Stimulated activated CD4-positive, alpha-beta T cell treated with anti-CD3 and anti-CD28 coated beads, Interleukin-2, amount 100 ng/mL, for 48 hours (primary cell): ENCODE results near the gene CCNL2.
"Not testable (repeated sequence)": the region's sequence is repeated elsewhere in the genome, so short reads cannot be mapped to it uniquely, and the experiment has no call there.

ENCODE experiments used
- DNase-seq, 2 donors: peaks; one replicate each; pipeline ENCODE4 v3.0.0-alpha.2; 2020

CCNL2 gene

DNA sequence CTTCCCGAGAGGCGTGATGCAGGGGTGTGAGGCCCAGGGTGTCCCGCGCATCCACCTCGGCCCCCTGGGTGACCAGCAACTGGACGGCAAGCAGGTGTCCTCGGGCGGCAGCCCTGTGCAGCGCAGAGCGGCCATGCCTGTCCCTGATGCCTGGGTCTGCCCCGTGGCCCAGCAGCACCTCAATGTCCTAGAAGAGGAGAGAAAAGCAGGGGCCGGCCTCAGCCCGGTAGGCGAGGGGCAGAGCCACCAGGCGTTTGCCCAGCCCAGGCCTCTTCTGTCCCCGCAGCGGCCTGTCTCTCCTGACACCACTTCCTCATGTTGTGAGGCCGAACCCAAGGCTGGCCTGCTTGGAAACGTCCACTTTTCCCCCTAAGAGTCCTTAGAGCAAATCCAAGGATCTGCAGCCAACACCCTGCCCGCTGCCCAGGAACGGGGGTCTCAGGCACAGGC, 20.3 kb upstream of the CCNL2 start:
- DNase-seq, result no peak

DNA sequence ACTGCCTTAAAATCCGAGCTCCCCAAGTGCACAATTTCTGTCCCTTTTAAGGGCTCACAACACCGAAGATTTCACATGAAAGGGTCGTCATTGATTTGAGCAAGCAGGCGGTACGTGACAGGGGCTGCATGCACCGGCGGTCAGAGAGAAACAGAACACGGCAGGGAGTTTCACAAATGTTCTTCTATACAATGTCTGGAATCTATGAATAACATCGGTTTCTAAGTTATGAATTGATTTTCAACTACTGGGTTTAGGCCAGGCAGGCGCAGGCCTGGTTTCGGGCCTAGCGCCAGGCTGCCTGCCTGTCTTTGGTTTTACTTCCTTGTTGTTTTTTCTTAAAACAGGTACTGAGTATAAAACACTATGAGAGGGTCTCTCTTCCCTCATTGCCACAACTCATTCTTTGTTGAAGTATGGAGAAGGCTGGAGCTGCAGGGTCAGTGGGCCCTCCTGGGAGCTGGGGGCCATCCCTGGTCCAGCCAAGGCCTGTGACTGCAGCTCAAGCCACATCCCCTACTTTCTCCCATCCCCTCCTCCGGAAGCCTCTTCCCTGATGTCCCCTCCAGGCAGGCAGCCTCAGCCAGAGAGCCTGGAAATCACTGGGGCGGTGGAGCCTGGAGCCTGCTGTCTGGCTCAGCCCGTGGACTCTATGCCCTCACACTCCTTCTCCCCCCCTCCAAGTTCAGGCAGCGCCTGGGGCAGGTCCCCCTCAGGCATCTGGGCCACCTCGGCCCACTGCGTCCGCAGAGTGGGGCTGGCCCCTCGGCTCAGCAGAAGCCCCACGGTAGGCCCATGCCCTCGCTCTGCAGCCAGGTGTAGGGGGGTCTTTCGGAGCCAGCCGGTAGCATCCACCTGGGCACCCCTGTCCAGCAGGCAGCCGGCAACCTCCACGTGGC, 19.6 kb upstream of the CCNL2 start:
- no peak for DNase-seq

- not testable (repeated sequence) for DNase-seq
Observed at GRCh38 chr1:1417825-1418463, 18.8 kb upstream of the CCNL2 start.

GRCh38 chr1:1417396-1417795, 18.3 kb upstream of the CCNL2 start:
- not testable (repeated sequence) for DNase-seq

DNA sequence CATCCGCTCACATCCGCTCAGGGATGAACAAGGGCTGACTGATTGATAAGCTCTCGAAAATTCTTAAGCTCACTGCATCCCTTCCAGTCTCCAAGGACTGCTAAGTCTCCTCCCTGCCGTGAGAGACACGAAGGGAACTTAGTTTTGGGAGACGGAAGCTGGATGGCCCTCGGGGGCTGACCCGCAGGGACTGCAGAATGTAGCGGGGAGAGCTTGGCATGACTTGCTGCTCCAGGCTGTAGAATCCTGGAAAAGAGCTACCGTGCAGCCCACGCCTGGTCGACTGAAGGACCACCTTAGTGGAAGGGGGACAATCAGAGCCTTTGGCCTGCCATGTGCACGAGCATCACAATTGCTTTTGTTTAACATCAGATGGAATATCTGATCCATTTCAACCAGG, 16.6 kb upstream of the CCNL2 start:
- no peak for DNase-seq

GRCh38 chr1:1412311-1412902, 13.3 kb upstream of the CCNL2 start:
- not testable (repeated sequence) for DNase-seq

DNA sequence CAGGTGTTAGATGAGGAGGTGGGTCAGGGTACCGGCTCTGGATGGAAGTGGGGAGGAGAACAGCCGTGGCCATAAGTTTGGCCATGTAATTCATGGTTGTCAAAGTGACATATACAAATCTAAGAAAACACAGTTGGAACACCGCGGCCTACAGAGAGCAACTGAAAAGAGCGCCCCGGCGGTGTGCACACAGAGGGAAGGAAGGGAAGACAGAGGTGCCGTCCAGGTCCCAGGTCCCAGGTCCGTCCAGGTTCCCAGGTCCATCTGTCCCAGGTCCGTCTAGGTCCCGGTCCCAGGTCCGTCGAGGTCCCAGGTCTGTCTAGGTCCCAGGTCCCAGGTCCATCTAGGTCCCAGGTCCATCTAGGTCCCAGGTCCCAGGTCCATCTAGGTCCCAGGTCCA, 12.5 kb upstream of the CCNL2 start:
- no peak for DNase-seq

- not testable (repeated sequence) for DNase-seq
Observed at GRCh38 chr1:1410238-1410637, 11.1 kb upstream of the CCNL2 start.

GRCh38 chr1:1407636-1408318, 8.6 kb upstream of the CCNL2 start:
- no peak for DNase-seq

- DNase-seq, result peak; percentile 92 to 93
Observed at GRCh38 chr1:1406821-1407635, 7.9 kb upstream of the CCNL2 start, which contains the start of gene MRPL20. TSS of gene MRPL20 (minus strand) at chr1:1407293. CDS start at chr1:1407217, 76 bp downstream.

GRCh38 chr1:1406101-1406820, 7.1 kb upstream of the CCNL2 start:
- no peak for DNase-seq

DNA sequence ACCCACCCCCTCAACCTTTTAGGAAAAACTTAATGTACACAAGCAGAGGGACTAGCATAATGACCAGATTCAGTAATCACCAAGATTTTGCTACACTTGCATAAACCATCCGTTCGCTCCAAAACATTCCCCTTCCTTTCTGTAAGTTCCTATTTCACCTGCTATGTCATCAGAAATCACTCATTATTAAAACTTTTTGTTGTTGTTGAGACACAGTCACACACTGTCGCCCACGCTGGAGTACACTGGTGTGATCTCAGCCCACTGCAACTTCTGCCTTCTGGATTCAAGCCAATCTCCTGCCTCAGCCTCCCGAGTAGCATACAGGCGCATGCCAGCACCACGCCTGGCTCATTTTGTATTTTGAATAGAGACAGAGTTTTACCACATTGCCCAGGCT, 4.5 kb upstream of the CCNL2 start:
- no peak for DNase-seq

DNA sequence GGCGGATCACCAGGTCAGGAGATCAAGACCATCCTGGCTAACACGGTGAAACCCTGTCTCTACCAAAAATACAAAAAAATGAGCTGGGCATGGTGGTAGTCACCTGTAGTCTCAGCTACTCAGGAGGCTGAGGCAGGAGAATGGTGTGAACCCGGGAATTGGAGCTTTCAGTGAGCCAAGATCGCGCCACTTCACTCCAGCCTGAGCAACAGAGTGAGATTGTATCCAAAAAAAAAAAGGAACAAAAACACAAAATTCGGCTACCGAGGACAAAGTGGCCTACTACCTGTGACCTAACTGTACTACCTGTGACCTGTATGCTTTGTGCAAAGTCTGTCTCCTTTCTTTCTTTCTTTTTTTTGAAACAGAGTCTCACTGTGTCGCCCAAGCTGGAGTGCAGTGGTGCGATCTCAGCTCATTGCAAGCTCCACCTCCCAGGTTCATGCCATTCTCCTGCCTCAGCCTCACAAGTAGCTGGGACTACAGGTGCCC, 3.8 kb upstream of the CCNL2 start:
- not testable (repeated sequence) for DNase-seq

DNA sequence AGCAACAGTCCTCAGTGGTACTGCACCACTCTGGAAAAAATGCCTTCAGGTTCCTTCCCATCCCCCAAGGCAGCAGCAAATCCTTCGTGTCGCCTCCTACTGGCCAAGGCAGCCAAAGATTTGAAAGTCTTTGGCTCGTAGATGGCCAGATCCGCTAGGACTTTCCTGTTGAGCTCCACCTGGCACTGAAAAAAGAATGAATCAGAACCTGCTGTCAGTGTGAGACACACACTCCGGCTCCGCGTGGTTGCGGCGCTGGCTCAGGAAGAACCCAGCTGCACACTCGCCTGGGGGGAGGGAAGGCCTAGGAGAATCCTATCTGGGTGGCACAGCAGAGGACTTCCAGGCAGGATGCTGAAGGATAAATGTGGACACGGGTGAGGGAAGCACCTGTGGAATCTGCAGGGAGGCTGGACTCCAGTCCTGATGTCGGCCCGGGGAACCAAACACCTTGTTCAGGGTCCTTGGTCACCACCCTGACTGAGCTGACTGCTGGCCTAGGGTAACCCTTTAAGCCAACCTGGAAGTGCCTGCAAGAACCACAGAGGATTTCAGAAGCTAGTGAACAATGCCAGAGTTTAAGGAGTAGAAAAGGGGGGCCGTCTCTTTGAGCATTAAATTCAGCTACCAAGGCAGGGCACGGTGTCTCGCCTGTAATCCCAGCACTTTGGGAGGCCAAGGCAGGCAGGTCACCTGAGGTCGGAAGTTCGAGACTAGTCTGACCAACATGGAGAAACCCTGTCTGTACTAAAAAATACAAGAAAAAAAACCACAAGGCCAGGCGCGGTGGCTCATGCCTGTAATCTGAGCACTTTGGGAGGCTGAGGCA, 3.2 kb upstream of the CCNL2 start:
- peak; percentile 46 to 50 for DNase-seq

DNA sequence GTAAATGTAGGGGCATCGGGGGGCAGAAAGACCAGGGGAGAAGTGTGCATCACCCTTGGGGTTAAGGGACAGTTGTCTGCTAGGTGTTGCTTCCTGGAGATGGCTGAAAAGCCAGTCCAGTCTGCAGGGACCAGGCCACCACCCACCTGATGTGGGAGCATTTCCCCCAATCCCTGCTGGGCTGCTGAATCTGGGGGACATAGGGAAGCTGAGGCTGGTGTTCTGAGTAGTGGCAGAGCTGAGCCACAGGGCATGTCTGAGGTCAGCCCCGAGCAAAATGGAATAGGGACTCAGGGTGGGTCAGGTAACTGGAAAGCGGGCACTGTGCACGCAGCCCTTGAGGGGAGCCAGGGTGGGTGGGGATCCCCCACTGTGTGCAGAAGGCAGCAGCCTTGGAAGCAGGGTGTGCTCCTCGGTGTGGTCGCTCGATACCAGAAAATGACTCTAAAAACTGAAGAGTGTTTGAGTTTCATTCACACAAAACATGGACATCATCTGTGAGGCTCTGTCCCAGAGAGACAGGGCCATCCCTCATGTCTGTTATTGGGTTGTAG, 2.4 kb upstream of the CCNL2 start:
- no peak for DNase-seq

GRCh38 chr1:1400576-1401456, 1.7 kb upstream of the CCNL2 start:
- DNase-seq, result no peak

GRCh38 chr1:1399872-1400575, 889 bp upstream of the CCNL2 start:
- DNase-seq, result no peak

- DNase-seq, result no peak
Observed at GRCh38 chr1:1398677-1399186, 403 bp downstream of the CCNL2 start.
